HepG2 (cell line): ENCODE data around the gene IGFBP7. TPM values are rescaled to one million over a fixed set of nuclear protein-coding genes. Genes with fewer than 3 reads are reported as not detected.
A peak's percentile ranks its signal among the peaks of the same experiment; 100 is the strongest.

Experiments
- ATAC-seq: fragments of 200-7000 bp; cut with Tn5 transposase; 3 replicates; pipeline ENCODE4 v1.9.1; 2020; ENCODE audit warnings: mild to moderate bottlenecking, moderate library complexity
- BruUV-seq: library from RNA; stranded (reverse); fragments of 400-500 nt; replicated peaks from 2 replicates; lab custom pipeline; 2021; lab: Mats Ljungman, UMichigan
- CTCF ChIA-PET: fragments of 300-600 bp; formaldehyde crosslinking; extraction: SDS; loops from one replicate; lab custom pipeline; 2021; ENCODE audit warnings: low total read pairs, inconsistent platforms, low intra/inter-chr PET ratio; lab: Yijun Ruan, JAX
- POLR2A ChIA-PET: fragments of 350-600 bp; sonication (Branson Sonifier 250); formaldehyde crosslinking; loops from one replicate; lab custom pipeline; 2020; ENCODE audit warnings: antibody characterized with exemption, inconsistent platforms; lab: Yijun Ruan, JAX
- DNase-seq: peaks from one replicate; pipeline ENCODE4 v3.0.0-alpha.2; 2015; ENCODE audit warnings: low spot score
- FAIRE-seq: peaks from 3 replicates; lab custom pipeline; 2011; peaks lifted over from hg19 to GRCh38; lab: Jason Lieb, UNC
- H2AFZ ChIP-seq: one replicate; pipeline ENCODE4 v1.6.1; 2011; ENCODE audit warnings: low read length, inconsistent platforms
- H3K27ac ChIP-seq: fragments of 300-600 bp; 3 replicates; pipeline ENCODE4 v1.8.0; 2011; ENCODE audit warnings: mixed run types, mild to moderate bottlenecking, mixed read lengths, low read length, inconsistent platforms; ENCODE audit not compliant: insufficient read depth; ENCODE audit errors: extremely low read length
- H3K27me3 ChIP-seq, 2 experiments: fragments of 200-600 bp in 1 of 2; 2 replicates in 1 of 2; 3 replicates in 1 of 2; pipeline versions ENCODE4 v1.6.0 to v1.8.0; 2011; ENCODE audit warnings: low read length in 2 of 2, mild to moderate bottlenecking in 2 of 2, moderate library complexity in 2 of 2, inconsistent platforms in 1 of 2; ENCODE audit not compliant: insufficient read depth in 2 of 2, control insufficient read depth in 1 of 2
- H3K36me3 ChIP-seq, 2 experiments: fragments of 200-600 bp in 1 of 2; replicated peaks in 1 of 2; 2 replicates in 1 of 2; 3 replicates in 1 of 2; pipeline versions ENCODE4 v1.5.1 to v1.8.0; 2011; ENCODE audit warnings: low read length in 2 of 2, inconsistent platforms in 1 of 2; ENCODE audit not compliant: insufficient read depth in 2 of 2, control insufficient read depth in 1 of 2
- H3K4me1 ChIP-seq: 2 replicates; pipeline ENCODE4 v1.5.1; 2012; ENCODE audit warnings: low read length, inconsistent platforms; ENCODE audit not compliant: insufficient read depth
- H3K4me2 ChIP-seq: 2 replicates; pipeline ENCODE4 v1.6.0; 2011; ENCODE audit warnings: low read depth, low read length, inconsistent platforms
- H3K4me3 ChIP-seq, 3 experiments: fragments of 200-600 bp in 1 of 3; sonication (generic), shearing (Covaris generic) in 1 of 3; replicated peaks in 1 of 3; 2 replicates each; pipeline ENCODE4 v1.5.1; 2011 to 2016; ENCODE audit warnings: low read length in 3 of 3, inconsistent platforms in 2 of 3, low read depth in 2 of 3, mild to moderate bottlenecking in 2 of 3, control low read depth in 1 of 3, mixed read lengths in 1 of 3; ENCODE audit not compliant: insufficient read depth in 1 of 3
- H3K79me2 ChIP-seq: one replicate; pipeline ENCODE4 v1.6.1; 2011; ENCODE audit warnings: low read length, inconsistent platforms; ENCODE audit not compliant: insufficient read depth
- H3K9ac ChIP-seq: 2 replicates; pipeline ENCODE4 v1.6.0; 2011; ENCODE audit warnings: mild to moderate bottlenecking, low read depth, low read length, inconsistent platforms; ENCODE audit not compliant: insufficient read depth
- H3K9me3 ChIP-seq: 2 replicates; pipeline ENCODE4 v1.5.1; 2012; ENCODE audit warnings: mild to moderate bottlenecking, low read length
- H4K20me1 ChIP-seq: 2 replicates; pipeline ENCODE4 v1.6.0; 2011; ENCODE audit warnings: inconsistent platforms, mild to moderate bottlenecking, low read length, moderate library complexity; ENCODE audit not compliant: insufficient read depth
- CREM ChIP-seq, 2 experiments: sonication (generic) in 1 of 2; formaldehyde crosslinking in 1 of 2; IDR thresholded peaks; 2 replicates each; pipeline versions ENCODE4 v1.4.0 to v1.6.1; 2016 to 2020; ENCODE audit warnings: antibody characterized with exemption in 1 of 2, mild to moderate bottlenecking in 1 of 2, missing genetic modification reagents in 1 of 2
- FOXA3 ChIP-seq: IDR thresholded peaks from 2 replicates; pipeline ENCODE4 v1.6.1; 2016; ENCODE audit warnings: missing genetic modification reagents, missing compliant biosample characterization
- KLF12 ChIP-seq: sonication (generic); formaldehyde crosslinking; IDR thresholded peaks from 2 replicates; pipeline ENCODE4 v1.4.0; 2020; ENCODE audit warnings: missing genetic modification reagents, borderline replicate concordance
- MEIS1 ChIP-seq: sonication (generic); formaldehyde crosslinking; IDR thresholded peaks from 2 replicates; pipeline ENCODE4 v1.9.0; 2021; ENCODE audit warnings: mild to moderate bottlenecking, missing genetic modification reagents, moderate library complexity, borderline replicate concordance
- MEIS2 ChIP-seq: sonication (generic); formaldehyde crosslinking; IDR thresholded peaks from 2 replicates; pipeline ENCODE4 v1.9.0; 2021; ENCODE audit warnings: mild to moderate bottlenecking, missing genetic modification reagents
- NCOR1 ChIP-seq: fragments of 200-600 bp; sonication (generic); IDR thresholded peaks from 2 replicates; pipeline ENCODE4 v1.7.0; 2017; ENCODE audit warnings: antibody characterized with exemption, low read length, borderline replicate concordance
- SIX4 ChIP-seq: sonication (generic); formaldehyde crosslinking; IDR thresholded peaks from 2 replicates; pipeline ENCODE4 v1.4.0; 2020; ENCODE audit warnings: missing genetic modification reagents
- ZNF24 ChIP-seq: fragments of 450-650 bp; IDR thresholded peaks from 2 replicates; pipeline ENCODE4 v1.6.1; 2017; ENCODE audit warnings: antibody characterized with exemption, mild to moderate bottlenecking
- ZNF501 ChIP-seq: sonication (generic); formaldehyde crosslinking; IDR thresholded peaks from 2 replicates; pipeline ENCODE4 v1.5.1; 2020; ENCODE audit warnings: mild to moderate bottlenecking, moderate library complexity, missing genetic modification reagents
- WGBS: methylation state at CpG from one replicate; pipeline ENCODE4 v1.1.6; 2017; ENCODE audit warnings: low lambda C conversion rate; 5-methylcytosine and 5-hydroxymethylcytosine counted together
- in situ Hi-C: cut with HindIII; loops from 2 replicates; pipeline ENCODE4 v1.10.0; 2017; ENCODE audit warnings: low pct_unique_long_range_greater_than_20kb; ENCODE audit not compliant: extremely low pct_ligation_motif_present
- intact Hi-C: fragments of 100-400 bp; cut with micrococcal nuclease; formaldehyde crosslinking; loops from one replicate; pipeline ENCODE4 v1.10.0; 2022; ENCODE audit not compliant: unreplicated experiment
- polyA plus RNA-seq, 8 experiments: library from polyadenylated mRNA; depleted of rRNA in 3 of 8; stranded (reverse) in 7 of 8; unstranded in 1 of 8; fragments of >200 nt; fragmentation: Illumina TruSeq in 4 of 8; extraction: Trizol in 4 of 8; gene quantifications; 2 replicates each; pipeline versions ENCODE4 v1.2.1 to v1.2.3, GENCODE V29; 2011 to 2016; ENCODE audit warnings: low read depth in 4 of 8, missing spikeins in 1 of 8, mixed read lengths in 1 of 8; ENCODE audit not compliant: insufficient read depth in 1 of 8
- total RNA-seq, 5 experiments: library from RNA; depleted of rRNA; stranded (reverse); fragments of >200 nt; fragmentation: Illumina TruSeq; extraction: Trizol; gene quantifications; 2 replicates each; pipeline ENCODE4 v1.2.3, GENCODE V29; 2016; ENCODE audit warnings: low read depth in 1 of 5
- TF ChIP-seq, protein P1 (sequence below): sonication (generic); formaldehyde crosslinking; IDR thresholded peaks from 2 replicates; pipeline ENCODE4 v1.4.0; 2020; ENCODE audit warnings: missing genetic modification reagents, mild to moderate bottlenecking, borderline replicate concordance
- TF ChIP-seq, protein P2 (sequence below): sonication (generic); formaldehyde crosslinking; IDR thresholded peaks from 2 replicates; pipeline ENCODE4 v1.5.0; 2020; ENCODE audit warnings: missing genetic modification reagents
- TF ChIP-seq, protein P3 (sequence below): sonication (generic); formaldehyde crosslinking; IDR thresholded peaks from 2 replicates; pipeline ENCODE4 v1.4.0; 2020; ENCODE audit warnings: missing genetic modification reagents

The IGFBP7 gene
- total and polyA plus RNA-seq, 2 of the 13 experiments (the other 11 are each of a cell fraction or from before 2014, with no cell fraction given) = 1.1 to 1.3 TPM

DNA sequence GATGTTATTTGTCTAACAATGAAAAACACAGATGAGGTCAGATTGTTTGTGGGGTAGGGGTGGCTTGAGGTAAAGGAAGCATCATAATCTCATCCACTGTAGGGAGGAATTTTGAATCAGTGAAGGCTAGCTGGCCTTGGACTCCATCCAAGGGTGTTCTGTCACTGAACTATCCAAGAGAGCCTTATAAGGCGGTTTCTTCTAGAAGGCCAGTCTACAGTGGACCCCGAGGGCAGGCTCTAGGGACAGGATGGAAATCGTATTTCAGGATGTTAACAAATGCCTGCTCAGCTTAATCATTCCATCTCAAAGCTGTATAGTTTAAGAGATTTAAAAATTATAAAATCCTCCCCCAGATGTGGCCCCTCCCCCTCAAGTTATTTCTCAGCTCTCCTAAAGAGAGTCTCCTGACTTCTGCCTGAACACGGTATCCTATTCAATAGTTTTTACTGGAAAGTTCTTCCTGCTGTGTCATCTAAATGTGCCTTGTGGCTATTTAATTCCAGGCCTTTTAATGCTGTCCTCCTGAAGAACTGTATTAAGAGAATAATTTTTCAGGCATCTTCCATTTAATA lies 8.0 kb downstream of the IGFBP7 start:
- POLR2A ChIA-PET = interaction anchor here (0.6 to 2.1 kb wide), 6 partner anchors 7 to 125 kb away, joined by 3 to 8 read pairs (median 4); partner anchors contain the start of genes IGFBP7 and NOA1

DNA sequence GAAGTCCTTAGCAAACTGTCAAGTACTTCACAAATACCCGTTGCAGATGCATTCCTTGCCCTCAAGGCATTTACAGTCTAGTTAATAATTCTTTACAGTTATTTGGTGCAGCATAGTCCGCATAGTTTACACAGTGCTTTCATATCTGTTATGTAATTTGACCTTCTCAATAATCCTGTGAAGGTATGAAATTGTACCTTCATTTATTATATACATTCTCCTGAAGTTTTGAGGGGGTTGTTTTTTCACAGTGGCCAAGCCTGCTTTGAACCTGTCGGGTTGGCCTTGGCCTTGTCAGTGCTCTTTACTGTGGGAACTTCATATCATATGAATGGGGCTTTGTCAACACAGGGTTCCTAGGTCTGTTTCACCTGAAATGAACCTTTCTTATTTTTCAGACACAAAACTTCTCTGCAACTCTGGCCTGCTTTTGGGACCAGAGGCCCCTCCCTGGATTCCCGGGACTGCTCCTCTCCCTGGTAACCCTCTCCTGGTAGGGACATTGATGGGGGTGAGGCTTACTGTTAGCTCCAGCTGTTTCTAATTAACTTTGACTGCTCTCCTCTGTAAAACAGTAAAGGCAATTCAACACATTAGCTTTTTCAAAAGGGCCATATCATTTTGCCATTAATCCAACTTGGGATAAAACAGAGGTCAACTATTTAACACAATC lies 9.1 kb downstream of the IGFBP7 start:
- H3K36me3 ChIP-seq = no peaks in the 10 kb centered on the region
- 3% methylated on average over 4 of the region's 4 CpGs for WGBS
- DNase-seq (peak; percentile 88), FAIRE-seq (peak; percentile 64), ATAC-seq (peak; percentile 93)
- H3K4me3 ChIP-seq = no peak overlapping the region
- H2AFZ ChIP-seq = no peak overlapping the region
- H3K4me2 ChIP-seq = no peak overlapping the region; the same call in 1 of the 2 replicates
- in situ Hi-C loops = no loop called here
- BruUV-seq = no TSS peak
- H3K79me2 ChIP-seq = no peaks in the 10 kb centered on the region
- H3K9ac ChIP-seq = no peak overlapping the region
- peak overlapping the region; percentile 25 for H3K27ac ChIP-seq
- intact Hi-C loops = loop anchor here (1.0 kb wide), 1 partner anchor 63 kb away; no protein-coding TSS in a partner anchor
- H3K27me3 ChIP-seq = no peaks in the 10 kb centered on the region; a peak in 1 of 5 replicates
- H3K9me3 ChIP-seq = no peaks in the 10 kb centered on the region
- CTCF ChIA-PET = no interaction called here
- POLR2A ChIA-PET = interaction anchor here (0.6 to 2.1 kb wide), 4 partner anchors 8 to 124 kb away, joined by 3 to 8 read pairs (median 4); partner anchors contain the start of genes IGFBP7 and NOA1
- no peaks in the 10 kb centered on the region for H4K20me1 ChIP-seq
- peaks cover 38% of the 10 kb centered on the region for H3K4me1 ChIP-seq
- TF ChIP-seq MEIS1 (CRISPR knock-in tag) (no peak), CREM (IDR thresholded peaks at IDR 0.05) (peak; percentile 27; the same call in 1 of the 2 replicates), CREM (CRISPR knock-in tag; IDR thresholded peaks at IDR 0.05) (no peak), ZNF501 (CRISPR knock-in tag) (no peak), NCOR1 (peak; percentile 73; the same call in 1 of the 2 replicates), FOXA3 (CRISPR knock-in tag) (peak; percentile 78), MEIS2 (peak; percentile 60; the same call in 1 of the 2 replicates), SIX4 (CRISPR knock-in tag) (peak; percentile 80), ZNF24 (peak; percentile 78; the same call in 1 of the 2 replicates)
- TF ChIP-seq, protein P1, sequence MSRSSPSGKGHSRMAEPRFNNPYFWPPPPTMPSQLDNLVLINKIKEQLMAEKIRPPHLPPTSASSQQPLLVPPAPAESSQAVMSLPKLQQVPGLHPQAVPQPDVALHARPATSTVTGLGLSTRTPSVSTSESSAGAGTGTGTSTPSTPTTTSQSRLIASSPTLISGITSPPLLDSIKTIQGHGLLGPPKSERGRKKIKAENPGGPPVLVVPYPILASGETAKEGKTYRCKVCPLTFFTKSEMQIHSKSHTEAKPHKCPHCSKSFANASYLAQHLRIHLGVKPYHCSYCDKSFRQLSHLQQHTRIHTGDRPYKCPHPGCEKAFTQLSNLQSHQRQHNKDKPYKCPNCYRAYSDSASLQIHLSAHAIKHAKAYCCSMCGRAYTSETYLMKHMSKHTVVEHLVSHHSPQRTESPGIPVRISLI (CRISPR knock-in tag) = peak; percentile 20; the same call in 1 of the 2 replicates
- TF ChIP-seq, protein P2, sequence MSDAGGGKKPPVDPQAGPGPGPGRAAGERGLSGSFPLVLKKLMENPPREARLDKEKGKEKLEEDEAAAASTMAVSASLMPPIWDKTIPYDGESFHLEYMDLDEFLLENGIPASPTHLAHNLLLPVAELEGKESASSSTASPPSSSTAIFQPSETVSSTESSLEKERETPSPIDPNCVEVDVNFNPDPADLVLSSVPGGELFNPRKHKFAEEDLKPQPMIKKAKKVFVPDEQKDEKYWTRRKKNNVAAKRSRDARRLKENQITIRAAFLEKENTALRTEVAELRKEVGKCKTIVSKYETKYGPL = 0 out of 2 replicates have a peak, but pooled peaks have one; percentile 28
- TF ChIP-seq, protein P3, sequence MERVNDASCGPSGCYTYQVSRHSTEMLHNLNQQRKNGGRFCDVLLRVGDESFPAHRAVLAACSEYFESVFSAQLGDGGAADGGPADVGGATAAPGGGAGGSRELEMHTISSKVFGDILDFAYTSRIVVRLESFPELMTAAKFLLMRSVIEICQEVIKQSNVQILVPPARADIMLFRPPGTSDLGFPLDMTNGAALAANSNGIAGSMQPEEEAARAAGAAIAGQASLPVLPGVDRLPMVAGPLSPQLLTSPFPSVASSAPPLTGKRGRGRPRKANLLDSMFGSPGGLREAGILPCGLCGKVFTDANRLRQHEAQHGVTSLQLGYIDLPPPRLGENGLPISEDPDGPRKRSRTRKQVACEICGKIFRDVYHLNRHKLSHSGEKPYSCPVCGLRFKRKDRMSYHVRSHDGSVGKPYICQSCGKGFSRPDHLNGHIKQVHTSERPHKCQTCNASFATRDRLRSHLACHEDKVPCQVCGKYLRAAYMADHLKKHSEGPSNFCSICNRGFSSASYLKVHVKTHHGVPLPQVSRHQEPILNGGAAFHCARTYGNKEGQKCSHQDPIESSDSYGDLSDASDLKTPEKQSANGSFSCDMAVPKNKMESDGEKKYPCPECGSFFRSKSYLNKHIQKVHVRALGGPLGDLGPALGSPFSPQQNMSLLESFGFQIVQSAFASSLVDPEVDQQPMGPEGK (CRISPR knock-in tag) = peak; percentile 50; the same call in 1 of the 2 replicates

More for the DNA sequence above, 8.0 kb downstream of the IGFBP7 start:
- H2AFZ ChIP-seq = no peak overlapping the region
- ATAC-seq (no peak), FAIRE-seq (no peak), DNase-seq (peak; percentile 52)
- intact Hi-C loops = no loop called here
- H3K27ac ChIP-seq = no peak overlapping the region
- H4K20me1 ChIP-seq = no peaks in the 10 kb centered on the region
- no peak overlapping the region for H3K4me3 ChIP-seq
- H3K27me3 ChIP-seq = no peaks in the 10 kb centered on the region; a peak in 1 of 5 replicates
- H3K36me3 ChIP-seq = no peaks in the 10 kb centered on the region
- 51% methylated on average over 4 of the region's 4 CpGs for WGBS
- CTCF ChIA-PET = no interaction called here
- TF ChIP-seq KLF12 (CRISPR knock-in tag) = no peak
- H3K4me2 ChIP-seq = no peak overlapping the region
- H3K9me3 ChIP-seq = no peaks in the 10 kb centered on the region
- peaks cover 38% of the 10 kb centered on the region for H3K4me1 ChIP-seq
- BruUV-seq = no TSS peak
- in situ Hi-C loops = no loop called here
- no peaks in the 10 kb centered on the region for H3K79me2 ChIP-seq
- no peak overlapping the region for H3K9ac ChIP-seq
